CD4-positive, alpha-beta T cell treated with Interleukin-17A for 1 hour (primary cell): ENCODE measurements around the gene ZNHIT3.

Experiments used
- DNase-seq: peaks from one replicate; pipeline ENCODE4 v3.0.0-alpha.2; 2020

Gene ZNHIT3

GRCh38 chr17:36515837-36516236, 29.4 kb downstream of the ZNHIT3 start:
- DNase-seq: no peak

- no peak for DNase-seq
Measured at GRCh38 chr17:36523113-36523512, 36.6 kb downstream of the ZNHIT3 start.

DNA sequence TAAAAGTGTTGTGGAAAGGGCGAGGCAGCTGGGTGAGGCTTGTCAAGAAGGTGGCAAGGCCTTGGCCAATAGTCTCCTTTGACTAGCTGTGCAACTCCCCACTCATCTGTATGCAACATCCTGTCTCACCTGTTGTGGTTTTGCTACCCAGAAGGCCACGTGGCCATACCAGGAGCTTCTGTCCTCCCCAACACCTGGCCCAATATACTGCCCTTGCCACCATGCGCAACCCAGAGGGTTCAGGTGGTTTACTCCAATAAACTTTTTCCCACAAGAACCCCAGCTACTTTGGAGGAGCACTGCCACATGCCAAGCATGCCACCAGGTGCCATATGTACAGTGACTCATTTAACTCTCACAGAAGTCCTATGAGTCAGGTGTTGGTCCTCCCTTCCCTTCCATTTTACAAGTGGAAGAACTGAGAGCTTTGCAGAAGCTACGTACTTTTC, 38.0 kb downstream of the ZNHIT3 start:
- DNase-seq: no peak

DNA sequence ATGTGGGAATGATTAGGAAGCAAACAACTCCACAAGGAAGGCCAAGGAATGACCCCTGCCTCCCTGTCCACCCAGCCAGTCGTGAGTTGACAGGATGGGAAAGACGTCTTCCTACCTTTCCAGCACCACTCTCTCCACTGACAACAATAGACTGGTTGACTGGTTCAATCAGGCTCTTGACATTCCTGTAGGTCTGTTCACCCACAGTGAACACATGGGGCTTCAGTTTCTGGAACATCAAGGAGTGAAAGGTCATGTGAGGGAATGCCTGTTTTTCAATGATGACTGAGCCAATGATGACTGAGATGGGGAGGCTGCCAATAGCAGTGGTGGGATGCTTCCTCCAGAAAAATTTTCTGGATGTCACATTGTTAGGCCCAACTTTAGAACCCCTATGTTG, 38.6 kb downstream of the ZNHIT3 start:
- DNase-seq: no peak

GRCh38 chr17:36525888-36526287, 39.4 kb downstream of the ZNHIT3 start:
- DNase-seq: no peak

- no peak for DNase-seq
Measured at GRCh38 chr17:36527621-36528250, 41.3 kb downstream of the ZNHIT3 start.

GRCh38 chr17:36529121-36529520, 42.6 kb downstream of the ZNHIT3 start:
- no peak for DNase-seq

DNA sequence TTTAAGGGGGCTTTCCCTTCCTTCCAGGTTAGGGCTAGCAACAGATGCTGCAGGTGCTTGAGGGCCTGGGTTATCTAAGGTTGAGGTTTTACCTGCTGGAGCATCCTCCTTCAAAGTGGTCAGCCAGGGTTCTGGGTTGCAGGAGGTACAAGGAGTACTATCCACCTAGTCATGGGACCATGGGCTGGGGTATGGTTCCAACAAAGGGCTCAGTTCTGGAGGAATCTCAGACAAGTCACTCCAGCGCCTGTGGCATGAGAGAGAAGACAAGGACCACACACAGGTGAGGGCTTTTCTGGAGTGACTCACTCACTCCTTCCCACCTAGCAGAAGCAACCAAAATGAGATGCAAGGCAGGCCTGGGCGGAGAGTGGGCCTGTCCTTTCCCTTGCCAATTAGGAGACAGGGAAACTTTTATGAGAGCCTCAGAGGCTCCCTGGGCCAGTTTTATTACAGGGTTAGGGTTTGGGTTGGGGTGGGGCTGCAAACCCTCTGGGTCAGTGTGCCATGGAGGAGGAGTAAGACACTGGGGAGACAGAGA, 46.0 kb downstream of the ZNHIT3 start:
- DNase-seq: no peak

- DNase-seq: peak; percentile 58
Measured at GRCh38 chr17:36533935-36534839, 47.7 kb downstream of the ZNHIT3 start.

GRCh38 chr17:36534840-36535668, 48.6 kb downstream of the ZNHIT3 start, which contains the start of the genes MYO19 and PIGW:
Gene MYO19 (minus strand): TSS chr17:36534868. CDS start chr17:36532538, 2,330 bp downstream.
Gene PIGW (plus strand): TSS chr17:36534987. CDS start chr17:36537102, 2,115 bp downstream.
- peak; percentile 86 for DNase-seq

DNA sequence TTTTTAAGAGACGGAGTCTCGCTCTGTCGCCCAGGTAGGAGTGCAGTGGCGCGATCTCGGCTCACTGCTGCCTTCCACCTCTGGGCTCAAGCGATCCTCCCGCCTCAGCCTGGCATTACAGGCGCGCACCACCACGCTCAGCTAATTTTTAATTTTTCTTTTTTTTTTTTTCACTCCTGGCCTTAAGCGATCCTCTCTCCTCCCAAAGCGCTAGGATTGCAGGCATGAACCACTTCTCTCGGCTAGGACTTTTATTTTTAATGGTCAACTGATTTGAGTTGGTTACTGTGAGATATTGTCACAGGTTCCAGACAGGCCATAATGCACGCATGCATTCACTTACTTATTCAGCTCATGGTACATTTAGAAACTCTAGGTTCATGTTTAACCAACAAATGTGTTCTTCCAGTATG, 49.2 kb downstream of the ZNHIT3 start:
- no peak for DNase-seq

- no peak for DNase-seq
Measured at GRCh38 chr17:36540696-36541095, 54.2 kb downstream of the ZNHIT3 start.

DNA sequence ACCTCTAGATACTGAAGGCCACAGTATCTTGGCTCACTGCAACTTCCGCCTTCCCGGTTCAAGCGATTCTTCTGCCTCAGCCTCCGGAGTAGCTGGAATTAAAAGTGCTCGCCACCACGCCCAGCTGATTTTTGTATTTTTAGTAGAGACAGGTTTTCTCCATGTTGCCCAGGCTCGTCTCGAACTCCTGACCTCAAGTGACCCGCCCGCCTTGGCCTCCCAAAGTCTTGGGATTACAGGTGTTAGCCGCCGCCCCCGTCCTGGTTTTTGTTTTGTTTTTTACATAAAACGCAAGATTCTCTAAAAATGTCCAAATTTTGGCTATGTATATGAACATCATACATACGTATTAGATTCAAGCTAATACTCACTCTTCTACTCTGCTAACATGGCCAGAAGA, 56.3 kb downstream of the ZNHIT3 start:
- DNase-seq: no peak

GRCh38 chr17:36544044-36544306, 57.5 kb downstream of the ZNHIT3 start:
- DNase-seq: peak; percentile 40

DNA sequence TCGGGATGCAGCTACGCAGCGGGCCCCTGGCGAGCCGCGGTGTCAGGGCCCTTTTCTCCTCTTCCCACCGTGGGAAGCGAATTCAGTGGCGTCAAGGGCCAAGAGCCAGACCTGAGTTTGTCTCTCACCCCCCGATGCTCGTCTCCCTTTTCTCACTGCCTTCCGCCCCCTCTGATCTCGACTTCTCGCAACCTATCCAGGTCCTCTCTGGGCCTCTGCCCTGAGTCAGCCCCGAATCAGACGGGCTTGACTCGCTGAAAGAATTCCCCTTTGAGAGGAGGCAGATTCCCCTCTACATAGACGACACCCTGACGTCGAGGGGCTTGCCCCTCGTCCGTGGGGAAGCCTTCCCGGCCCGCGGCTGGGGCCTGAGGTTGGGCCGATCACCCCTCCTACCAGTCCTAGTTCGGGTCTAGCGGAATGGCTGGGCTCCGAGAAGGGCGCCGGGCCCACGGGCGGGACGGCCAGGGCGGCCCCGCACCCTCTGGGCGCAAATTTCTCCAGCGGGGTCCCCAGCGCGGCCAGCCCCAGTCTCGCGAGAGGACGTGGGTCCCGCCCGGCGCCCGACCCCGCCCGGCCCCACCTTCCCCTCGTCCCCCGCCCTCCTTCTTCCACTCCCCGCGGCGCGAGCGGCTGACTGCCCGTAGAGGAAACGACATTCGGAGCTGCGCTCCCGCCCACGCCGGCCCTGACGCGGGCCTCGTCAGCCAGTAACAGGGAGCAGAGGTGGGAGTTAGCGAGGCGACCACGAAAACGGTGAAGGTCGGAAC, 58.0 kb downstream of the ZNHIT3 start, which contains the start of gene GGNBP2:
TSS of gene GGNBP2 (plus strand) at position 613 of the 770 bp plus-strand sequence. CDS start 806 bp downstream, outside the sequence.
- peak; percentile 92 for DNase-seq

- no peak for DNase-seq
Measured at GRCh38 chr17:36545077-36545464, 58.6 kb downstream of the ZNHIT3 start.
